Cardiac muscle cell (in vitro differentiated cells and primary cell): ENCODE measurements around the gene VAPB. TPM values are rescaled to one million over a fixed set of nuclear protein-coding genes. Genes with fewer than 3 reads are reported as not detected.
A peak's percentile ranks its signal among the peaks of the same experiment; 100 is the strongest.

Experiments
- DNase-seq, 2 donors: peaks; one replicate each; pipeline versions ENCODE4 v3.0.0 to v3.0.0-alpha.2; 2010 to 2017; ENCODE audit warnings: low read depth in 1 of 2, low spot score in 1 of 2
- H3K27ac ChIP-seq: fragments of 200-600 bp; sonication (generic); 2 replicates; pipeline ENCODE4 v1.5.1; 2016
- H3K27me3 ChIP-seq: fragments of 200-600 bp; sonication (generic); 2 replicates; pipeline ENCODE4 v1.6.0; 2016; ENCODE audit warnings: control low read depth
- H3K36me3 ChIP-seq: fragments of 200-600 bp; sonication (generic); 2 replicates; pipeline ENCODE4 v1.5.1; 2016; ENCODE audit warnings: control low read depth
- H3K4me1 ChIP-seq: fragments of 200-600 bp; sonication (generic); 2 replicates; pipeline ENCODE4 v1.8.1; 2017; ENCODE audit warnings: low read depth, mild to moderate bottlenecking, mixed run types
- H3K4me3 ChIP-seq: fragments of 200-600 bp; sonication (generic); 2 replicates; pipeline ENCODE4 v1.5.1; 2016; ENCODE audit warnings: mild to moderate bottlenecking
- H3K9me3 ChIP-seq: fragments of 200-600 bp; sonication (generic); 2 replicates; pipeline ENCODE4 v1.5.1; 2017; ENCODE audit warnings: low read depth, mild to moderate bottlenecking, control low read depth
- CTCF ChIP-seq: IDR thresholded peaks from 2 replicates; pipeline ENCODE4 v1.5.1; 2012; ENCODE audit warnings: low read depth, mild to moderate bottlenecking, low read length
- polyA plus RNA-seq: library from polyadenylated mRNA; unstranded; fragments of >200 nt; fragmentation: Nextera tagmentation; extraction: Ambion mirVana; gene quantifications from 2 replicates; pipeline ENCODE4 v1.2.1, GENCODE V29; 2016
- total RNA-seq: library from RNA; depleted of rRNA; stranded (reverse); fragments of >200 nt; gene quantifications from 2 replicates; pipeline ENCODE4 v1.2.3, GENCODE V29; 2016

VAPB gene
- total and polyA plus RNA-seq, 2 experiments from 2014 or later: 9.7 to 55.1 TPM

GRCh38 chr20:58344741-58345140, 44.3 kb upstream of the VAPB start:
- H3K36me3 ChIP-seq: no peaks in the 10 kb centered on the region
- no peaks in the 10 kb centered on the region for H3K27me3 ChIP-seq
- H3K4me3 ChIP-seq: no peak overlapping the region
- H3K9me3 ChIP-seq: no peaks in the 10 kb centered on the region
- peaks cover 7% of the 10 kb centered on the region for H3K4me1 ChIP-seq
- TF ChIP-seq CTCF: no peak
- H3K27ac ChIP-seq: no peak overlapping the region
- peak in 1 of 2 donors; percentile 21 for DNase-seq

- Histone ChIP-seq H3K9me3 (no peaks in the 10 kb centered on the region), H3K27ac (peak overlapping the region; percentile 9), H3K27me3 (no peaks in the 10 kb centered on the region), H3K4me1 (peaks cover 7% of the 10 kb centered on the region), H3K36me3 (peaks cover 4% of the 10 kb centered on the region), H3K4me3 (no peak overlapping the region)
- no peak for TF ChIP-seq CTCF
- peak in 1 of 2 donors; percentile 43 for DNase-seq
These were observed 39.5 kb upstream of the VAPB start for GRCh38 chr20:58349570-58349969.

GRCh38 chr20:58352468-58352867, 36.6 kb upstream of the VAPB start:
- no peak for DNase-seq
- Histone ChIP-seq H3K27ac (no peak overlapping the region), H3K36me3 (peaks cover 7% of the 10 kb centered on the region), H3K9me3 (no peaks in the 10 kb centered on the region), H3K4me3 (no peak overlapping the region), H3K4me1 (peaks cover 7% of the 10 kb centered on the region), H3K27me3 (no peaks in the 10 kb centered on the region)
- TF ChIP-seq CTCF: no peak

- H3K9me3 ChIP-seq: no peaks in the 10 kb centered on the region
- DNase-seq: peak; percentile 23 to 30
- TF ChIP-seq CTCF: peak; percentile 34
- H3K27me3 ChIP-seq: no peaks in the 10 kb centered on the region
- no peak overlapping the region for H3K27ac ChIP-seq
- no peak overlapping the region for H3K4me3 ChIP-seq
- no peaks in the 10 kb centered on the region for H3K4me1 ChIP-seq
- H3K36me3 ChIP-seq: peaks cover 21% of the 10 kb centered on the region
These were observed 29.6 kb upstream of the VAPB start for GRCh38 chr20:58359441-58359840.

GRCh38 chr20:58360936-58361335, 28.1 kb upstream of the VAPB start:
- peaks cover 21% of the 10 kb centered on the region for H3K36me3 ChIP-seq
- TF ChIP-seq CTCF: no peak
- no peaks in the 10 kb centered on the region for H3K4me1 ChIP-seq
- no peaks in the 10 kb centered on the region for H3K9me3 ChIP-seq
- H3K4me3 ChIP-seq: no peak overlapping the region
- no peak for DNase-seq
- no peaks in the 10 kb centered on the region for H3K27me3 ChIP-seq
- no peak overlapping the region for H3K27ac ChIP-seq
